Hematopoietic multipotent progenitor cell treated with erythropoietin and hydrocortisone succinate and interleukin-3 and kit ligand, for 17 days (in vitro differentiated cells): ENCODE data around the gene CNOT2.
"Not testable (repeated sequence)": the region's sequence is repeated elsewhere in the genome, so short reads cannot be mapped to it uniquely, and the experiment has no call there.

Experiments
- DNase-seq: peaks from one replicate; pipeline ENCODE4 v3.0.0-alpha.2; 2015; ENCODE audit warnings: low spot score

Gene CNOT2

DNA sequence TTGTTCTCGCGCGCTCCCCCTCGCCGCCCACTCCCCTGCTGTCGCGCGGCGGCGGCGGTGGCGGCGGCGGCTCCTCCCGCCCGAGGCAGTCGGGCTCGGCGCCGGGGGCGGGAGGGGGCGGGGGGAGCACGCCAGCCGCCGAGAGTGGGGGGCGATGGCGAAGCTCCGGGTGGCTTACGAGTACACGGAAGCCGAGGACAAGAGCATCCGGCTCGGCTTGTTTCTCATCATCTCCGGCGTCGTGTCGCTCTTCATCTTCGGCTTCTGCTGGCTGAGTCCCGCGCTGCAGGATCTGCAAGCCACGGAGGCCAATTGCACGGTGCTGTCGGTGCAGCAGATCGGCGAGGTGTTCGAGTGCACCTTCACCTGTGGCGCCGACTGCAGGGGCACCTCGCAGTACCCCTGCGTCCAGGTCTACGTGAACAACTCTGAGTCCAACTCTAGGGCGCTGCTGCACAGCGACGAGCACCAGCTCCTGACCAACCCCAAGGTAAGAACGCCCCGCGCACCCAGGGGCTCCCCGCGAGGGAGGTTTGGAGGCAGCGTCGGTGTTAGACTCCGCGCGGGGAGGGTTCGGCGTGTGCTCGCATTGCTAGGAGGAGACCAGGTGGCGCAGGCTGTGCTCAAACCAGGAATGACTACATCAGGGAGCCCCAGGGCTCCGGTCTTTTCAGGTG is 123.5 kb downstream of the CNOT2 start:
- no peak for DNase-seq

DNA sequence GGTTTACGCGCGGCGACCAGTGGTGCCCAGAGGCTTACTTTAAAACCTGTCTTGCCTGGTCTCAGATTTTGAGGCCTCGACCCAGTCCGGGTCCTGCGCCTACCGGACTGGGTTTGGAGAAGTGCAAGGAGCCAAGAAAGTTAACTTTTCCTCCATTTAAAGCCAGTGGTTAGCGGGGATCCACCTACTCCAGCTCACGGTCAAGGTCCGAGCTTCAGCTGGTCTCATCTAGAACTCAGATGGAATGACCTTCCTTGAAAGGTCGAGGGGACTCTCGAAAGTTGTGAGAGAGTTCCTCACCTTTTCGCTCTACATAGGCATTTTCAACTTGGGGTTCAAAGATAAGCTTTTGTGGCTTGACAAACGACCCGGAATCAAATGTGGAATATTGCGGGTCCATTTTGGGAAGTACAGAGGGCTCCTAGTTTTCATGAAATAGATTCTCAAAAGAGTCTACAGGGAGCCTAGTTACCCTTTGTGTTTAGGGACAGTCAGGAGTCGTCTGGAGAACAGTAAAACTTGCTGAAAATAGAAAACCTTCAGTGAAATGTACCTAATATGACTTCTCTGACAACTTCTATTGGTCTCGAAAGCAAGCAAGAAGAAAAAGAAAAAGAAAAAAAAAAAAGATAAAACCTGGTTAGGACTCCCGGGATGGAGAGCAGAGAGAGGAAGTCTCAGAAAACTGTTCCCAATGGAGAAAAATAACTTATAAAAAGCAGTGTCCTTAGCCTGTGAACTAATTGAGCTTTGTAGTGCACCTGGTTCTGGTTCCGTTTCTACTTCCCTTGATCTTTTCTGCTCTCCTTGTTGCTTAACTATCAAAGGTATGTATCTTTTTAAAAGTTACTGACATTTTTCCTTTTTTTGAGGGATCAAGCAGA is 124.3 kb downstream of the CNOT2 start:
- DNase-seq: no peak

DNA sequence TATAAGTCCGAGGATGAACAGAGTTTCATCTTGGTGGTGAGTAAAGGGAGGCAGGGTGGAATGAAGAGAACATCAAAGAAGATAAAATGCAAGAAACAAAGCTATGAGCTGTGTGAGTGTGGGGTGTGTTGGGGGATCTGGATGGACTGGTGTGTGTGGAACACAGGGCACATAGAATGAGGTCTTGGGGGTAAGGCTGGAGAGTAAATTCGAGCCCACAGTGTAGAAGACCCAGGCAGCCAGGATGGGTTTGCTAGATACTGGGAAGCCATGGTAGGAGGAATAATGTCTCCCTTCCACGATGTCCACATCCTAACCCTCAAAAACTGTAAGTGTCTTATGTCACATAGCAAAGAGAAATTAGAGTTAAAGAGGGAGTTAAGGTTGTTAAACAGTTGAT is 129.6 kb downstream of the CNOT2 start:
- no peak for DNase-seq

DNA sequence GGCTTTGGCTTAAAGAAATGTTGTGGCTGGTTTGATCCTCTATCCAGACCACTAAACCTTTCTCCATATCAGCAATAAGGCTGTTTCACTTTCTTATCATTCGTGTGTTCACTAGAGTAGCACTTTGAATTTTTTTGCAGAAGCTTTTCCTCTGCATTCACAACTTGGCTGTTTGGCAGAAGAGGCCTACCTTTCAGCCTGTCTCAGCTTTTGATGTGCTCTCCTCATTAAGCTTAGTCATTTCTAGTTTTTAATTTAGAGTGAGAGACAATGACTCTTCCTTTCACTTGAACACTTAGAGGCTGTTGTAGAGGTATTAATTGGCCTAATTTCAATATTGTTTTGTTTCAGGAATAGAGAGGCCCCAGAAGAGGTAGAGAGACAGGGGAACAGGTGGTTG is 136.6 kb downstream of the CNOT2 start:
- DNase-seq: no peak

DNA sequence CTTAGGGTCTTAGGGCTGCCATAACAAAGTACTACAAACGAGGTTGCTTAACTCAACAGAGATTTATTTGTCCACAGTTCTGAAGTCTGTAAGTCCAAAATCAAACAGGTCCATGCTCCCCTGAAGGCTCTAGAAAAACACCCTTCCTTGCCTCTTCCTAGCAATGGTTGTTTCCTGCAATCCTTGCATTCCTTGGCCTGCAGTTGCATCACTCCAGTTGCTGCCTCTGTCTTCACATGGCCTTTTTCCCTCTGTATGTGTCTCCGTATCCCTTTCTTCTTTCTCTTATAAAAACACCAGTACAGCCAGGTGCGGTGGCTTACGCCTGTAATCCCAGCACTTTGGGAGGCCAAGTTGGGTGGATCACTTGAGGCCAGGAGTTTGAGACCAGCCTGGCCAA is 140.3 kb downstream of the CNOT2 start:
- DNase-seq: no peak

DNA sequence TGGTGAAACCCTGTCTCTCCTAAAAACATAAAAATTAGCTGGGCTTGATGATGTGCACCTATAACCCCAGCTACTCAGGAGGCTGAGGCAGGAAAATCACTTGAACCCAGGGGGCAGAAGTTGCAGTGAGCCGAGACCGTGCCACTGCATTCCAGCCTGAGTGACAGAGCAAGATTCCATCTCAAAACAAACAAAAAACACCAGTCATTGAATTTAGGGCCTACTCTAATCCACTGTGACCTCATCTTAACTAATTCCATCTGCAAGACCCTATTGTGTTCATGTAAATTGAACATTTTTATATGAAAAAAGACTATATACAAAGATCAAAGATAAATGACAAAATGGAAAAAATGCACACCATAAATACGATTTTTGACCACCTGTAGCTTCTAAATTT is 140.7 kb downstream of the CNOT2 start:
- DNase-seq: no peak

DNA sequence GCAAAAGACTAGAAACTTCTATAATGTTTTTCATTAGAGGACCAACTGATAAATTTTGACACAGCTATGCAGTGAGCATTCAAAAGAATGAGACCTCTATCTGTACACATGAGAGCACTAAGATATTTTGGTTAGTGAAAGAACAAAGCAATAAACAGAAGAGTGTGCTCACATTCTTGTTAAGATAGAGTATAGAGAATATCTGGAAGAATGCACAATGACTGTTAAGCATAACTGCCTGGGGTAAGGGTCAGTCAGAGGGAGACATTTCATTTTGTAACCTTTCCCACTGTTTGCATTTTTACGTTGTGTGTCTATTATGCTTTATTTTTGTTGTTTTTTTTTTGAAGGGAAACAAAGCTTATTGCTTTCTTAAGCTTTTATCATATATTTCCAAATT is 143.5 kb downstream of the CNOT2 start:
- DNase-seq: no peak

DNA sequence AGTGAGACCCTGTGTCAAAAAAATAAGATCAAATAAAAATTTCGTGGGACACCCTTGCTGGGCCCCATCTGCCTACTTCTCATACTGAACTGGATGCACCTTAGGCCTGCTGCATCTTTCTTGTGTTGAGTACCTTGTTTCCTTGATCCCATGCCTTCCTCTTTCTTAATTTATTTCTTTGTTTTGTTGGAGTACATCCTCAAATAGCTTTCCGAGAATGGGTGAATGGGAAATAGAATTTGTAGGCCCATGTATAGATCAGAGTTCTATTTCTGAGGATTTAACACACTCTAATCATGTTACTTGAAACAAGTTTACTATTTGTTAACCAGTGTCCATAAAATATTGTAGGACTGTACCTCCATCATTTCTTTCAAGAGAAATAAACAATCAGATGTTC is 146.4 kb downstream of the CNOT2 start:
- DNase-seq: no peak

DNA sequence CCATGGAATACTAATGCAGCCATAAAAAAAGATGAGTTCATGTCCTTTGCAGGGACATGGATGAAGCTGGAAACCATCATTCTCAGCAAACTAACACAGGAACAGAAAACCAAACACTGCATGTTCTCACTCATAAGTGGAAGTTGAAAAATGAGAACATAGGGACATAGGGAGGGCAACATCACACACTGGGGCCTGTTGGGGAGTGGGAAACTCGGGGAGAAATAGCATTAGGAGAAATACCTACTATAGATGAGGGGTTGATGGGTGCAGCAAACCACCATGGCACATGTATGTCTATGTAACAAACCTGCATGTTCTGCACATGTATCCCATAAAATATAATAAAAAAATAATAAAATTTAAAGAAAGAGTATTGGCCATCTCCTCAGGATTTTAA is 149.4 kb downstream of the CNOT2 start:
- not testable (repeated sequence) for DNase-seq

DNA sequence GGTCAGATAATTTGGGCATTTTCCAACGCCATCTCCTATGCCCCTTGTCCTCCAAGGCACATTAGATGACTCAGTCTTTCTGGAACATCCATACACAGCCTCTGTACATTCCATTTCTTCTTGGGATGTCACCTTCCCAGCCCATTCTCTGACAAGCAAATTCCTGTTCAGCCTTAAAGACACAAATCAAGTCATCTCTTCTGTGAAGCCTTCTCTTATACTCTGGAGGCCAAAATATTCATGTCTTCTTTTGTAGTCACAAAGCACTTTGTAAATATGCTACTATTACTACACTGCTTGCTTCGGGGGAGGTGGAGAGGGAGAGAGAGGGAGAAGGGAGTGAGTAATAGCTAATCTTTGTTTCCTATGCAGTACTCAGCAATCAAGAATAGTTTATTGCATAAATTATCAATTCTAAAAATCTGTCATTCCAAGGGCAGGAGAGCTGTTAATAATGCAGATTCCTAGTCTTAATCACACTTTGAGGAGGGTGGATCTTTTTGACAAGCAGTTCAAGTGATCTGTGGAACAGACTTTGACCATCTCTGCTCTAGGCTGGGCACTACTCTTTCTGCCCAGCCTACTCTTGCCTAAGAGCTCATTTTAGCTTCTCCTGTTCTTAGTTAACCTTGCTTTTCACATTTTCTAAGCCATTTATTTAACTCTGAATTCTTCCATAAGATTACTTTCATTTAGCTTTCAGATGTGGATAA is 150.7 kb downstream of the CNOT2 start:
- no peak for DNase-seq

DNA sequence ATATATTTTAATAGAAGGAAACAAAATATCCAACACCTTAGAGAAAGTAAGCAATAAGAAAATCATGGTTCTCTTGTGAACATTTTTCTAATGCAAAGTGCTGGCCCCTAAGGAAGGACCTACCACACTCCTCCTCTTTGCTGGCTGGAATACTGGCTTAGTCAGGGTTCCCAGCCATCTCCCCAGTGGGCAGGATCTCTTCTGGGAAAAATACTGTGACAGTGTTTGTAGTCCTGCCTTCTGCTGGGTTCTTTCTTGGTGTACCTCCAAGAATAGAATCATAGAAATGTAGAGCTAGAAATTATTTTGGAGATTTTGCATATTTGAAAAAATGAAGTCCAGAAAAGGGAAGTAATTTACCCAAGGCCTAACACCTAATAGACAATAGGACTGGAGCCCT is 154.8 kb downstream of the CNOT2 start:
- DNase-seq: no peak

DNA sequence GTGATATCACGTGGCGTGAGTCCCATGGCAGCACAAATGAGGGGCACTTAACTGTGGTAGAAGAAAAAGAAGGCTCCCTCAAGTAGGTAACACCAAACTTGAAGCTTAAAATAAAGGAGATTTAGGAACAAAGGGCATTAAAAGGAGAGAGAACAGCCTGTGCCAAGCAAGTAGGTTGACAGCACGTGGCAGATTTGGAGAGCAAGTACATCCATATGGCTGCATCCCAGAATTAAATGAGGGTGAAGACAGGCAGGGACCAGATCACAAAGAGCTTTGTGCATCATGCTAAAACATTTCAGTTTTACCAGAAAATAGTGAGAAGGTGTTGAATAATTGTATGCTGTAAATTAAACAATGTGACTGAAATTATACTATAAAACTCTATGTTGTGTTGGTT is 155.6 kb downstream of the CNOT2 start:
- DNase-seq: no peak

DNA sequence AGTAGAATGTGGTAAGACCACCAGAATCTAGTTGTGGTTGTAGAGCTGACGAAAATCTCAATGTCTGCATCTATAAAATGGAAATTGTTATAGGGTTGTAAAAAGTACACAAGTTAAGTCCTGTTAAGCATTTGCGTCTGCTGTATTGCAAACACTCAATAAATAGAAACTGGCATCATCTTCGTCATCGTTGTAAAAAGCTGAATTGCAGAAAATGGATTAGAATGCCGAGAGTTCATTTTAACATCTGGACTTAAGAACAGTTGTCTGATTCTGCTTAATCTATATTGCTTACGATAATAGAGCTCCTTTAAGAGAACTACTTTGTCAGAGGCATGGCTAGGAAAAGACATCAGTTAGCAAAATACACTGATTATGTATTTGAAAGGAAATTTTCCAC is 156.1 kb downstream of the CNOT2 start:
- no peak for DNase-seq

DNA sequence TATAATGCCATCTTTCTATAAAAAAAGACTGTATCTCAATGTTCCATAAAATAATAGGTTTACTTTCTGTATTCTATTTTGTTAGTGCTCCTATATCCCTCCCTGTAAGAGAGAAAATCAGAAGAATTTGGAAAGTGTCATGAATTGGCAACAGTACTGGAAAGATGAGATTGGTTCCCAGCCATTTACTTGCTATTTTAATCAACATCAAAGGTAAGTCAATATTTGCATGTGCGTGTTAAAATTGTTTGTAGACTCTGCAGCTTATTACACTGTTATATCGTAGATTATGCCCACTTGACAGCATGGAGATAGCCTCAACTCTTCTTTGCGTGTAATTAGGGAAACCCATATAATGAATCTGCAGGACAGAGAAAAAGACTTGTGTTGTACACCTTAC is 156.9 kb downstream of the CNOT2 start:
- no peak for DNase-seq

DNA sequence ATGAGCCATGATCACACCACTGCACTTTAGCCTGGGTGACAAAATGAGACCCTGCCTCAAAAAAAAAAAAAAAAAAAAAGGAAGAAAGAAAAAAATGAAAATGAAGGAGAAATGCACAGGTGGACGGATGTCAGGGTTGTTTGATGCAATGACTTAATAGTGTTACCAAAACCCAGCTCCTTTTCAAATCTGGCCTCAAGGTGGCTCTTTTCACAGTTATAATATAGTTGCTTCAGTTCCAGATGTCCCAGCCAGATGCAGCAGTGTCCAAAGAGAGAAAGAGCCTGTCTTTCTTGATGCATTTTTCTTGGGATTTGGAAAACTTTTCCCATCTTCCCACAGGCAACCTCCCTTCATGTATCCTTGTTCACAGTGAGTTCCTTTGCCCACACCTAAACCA is 159.4 kb downstream of the CNOT2 start:
- no peak for DNase-seq

DNA sequence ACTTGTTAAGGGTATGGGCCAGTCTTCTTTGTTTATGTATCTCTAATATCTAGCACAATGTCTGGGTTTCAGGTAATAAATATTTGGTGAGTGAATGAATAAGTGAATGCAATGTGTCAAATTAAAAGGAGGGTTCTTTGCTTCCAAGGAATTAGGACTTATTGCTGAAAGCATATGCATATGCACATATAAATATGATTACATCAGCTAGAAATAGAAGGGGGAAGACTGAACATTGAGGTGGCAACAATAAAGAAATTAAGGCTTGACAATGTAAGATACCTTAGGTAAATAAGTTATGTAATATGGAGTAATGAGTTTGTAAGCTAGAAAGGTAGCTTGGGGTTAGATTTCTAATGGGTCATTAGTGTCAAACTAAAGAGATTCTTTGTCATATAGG is 160.6 kb downstream of the CNOT2 start:
- no peak for DNase-seq
